Naive B cell (primary cell): ENCODE data around the gene CABYR. TPM values are rescaled to one million over a fixed set of nuclear protein-coding genes. Genes with fewer than 3 reads are reported as not detected.

Source experiments
- ATAC-seq, 2 donors: fragments of 150-1000 bp; cut with Tn5 transposase; 2 replicates each; pipeline ENCODE4 v1.10.0; 2021; ENCODE audit warnings: low read depth in 2 of 2, mild to moderate bottlenecking in 2 of 2, moderate library complexity in 2 of 2
- DNase-seq: peaks from one replicate; pipeline ENCODE4 v3.0.0; 2022
- H3K27ac Mint-ChIP-seq, 6 donors: one replicate each; pipeline ENCODE4 v1.8.0; 2020 to 2022; ENCODE audit warnings: mild to moderate bottlenecking in 6 of 6, mixed read lengths in 6 of 6, moderate library complexity in 5 of 6, inconsistent platforms in 2 of 6
- H3K27me3 Mint-ChIP-seq, 3 donors: one replicate each; pipeline ENCODE4 v1.8.0; 2021 to 2022; ENCODE audit warnings: mixed read lengths in 3 of 3, mild to moderate bottlenecking in 1 of 3
- H3K36me3 Mint-ChIP-seq, 2 donors: one replicate each; pipeline ENCODE4 v1.8.0; 2020 to 2022; ENCODE audit warnings: mixed read lengths in 2 of 2, inconsistent platforms in 1 of 2, mild to moderate bottlenecking in 1 of 2
- H3K4me1 Mint-ChIP-seq, 3 donors: one replicate each; pipeline ENCODE4 v1.8.0; 2020 to 2022; ENCODE audit warnings: mixed read lengths in 3 of 3, inconsistent platforms in 1 of 3, mild to moderate bottlenecking in 1 of 3, moderate library complexity in 1 of 3
- H3K4me3 Mint-ChIP-seq, 8 donors: one replicate each; pipeline ENCODE4 v1.8.0; 2020 to 2022; ENCODE audit warnings: mild to moderate bottlenecking in 8 of 8, mixed read lengths in 8 of 8, moderate library complexity in 8 of 8, inconsistent platforms in 2 of 8
- H3K9me3 Mint-ChIP-seq, 7 donors: one replicate each; pipeline ENCODE4 v1.8.0; 2020 to 2022; ENCODE audit warnings: mixed read lengths in 7 of 7, mild to moderate bottlenecking in 5 of 7, inconsistent platforms in 2 of 7, moderate library complexity in 1 of 7
- polyA plus RNA-seq, 6 donors: library from polyadenylated mRNA; unstranded; fragments of 300-500 nt; fragmentation: Illumina TruSeq; gene quantifications; one replicate each; pipeline ENCODE4 v1.2.3, GENCODE V29; 2021; ENCODE audit warnings: low read depth in 6 of 6

The CABYR gene
- polyA plus RNA-seq, 6 donors from 2014 or later: 5.4 to 18.1 (median 7.8) TPM

DNA sequence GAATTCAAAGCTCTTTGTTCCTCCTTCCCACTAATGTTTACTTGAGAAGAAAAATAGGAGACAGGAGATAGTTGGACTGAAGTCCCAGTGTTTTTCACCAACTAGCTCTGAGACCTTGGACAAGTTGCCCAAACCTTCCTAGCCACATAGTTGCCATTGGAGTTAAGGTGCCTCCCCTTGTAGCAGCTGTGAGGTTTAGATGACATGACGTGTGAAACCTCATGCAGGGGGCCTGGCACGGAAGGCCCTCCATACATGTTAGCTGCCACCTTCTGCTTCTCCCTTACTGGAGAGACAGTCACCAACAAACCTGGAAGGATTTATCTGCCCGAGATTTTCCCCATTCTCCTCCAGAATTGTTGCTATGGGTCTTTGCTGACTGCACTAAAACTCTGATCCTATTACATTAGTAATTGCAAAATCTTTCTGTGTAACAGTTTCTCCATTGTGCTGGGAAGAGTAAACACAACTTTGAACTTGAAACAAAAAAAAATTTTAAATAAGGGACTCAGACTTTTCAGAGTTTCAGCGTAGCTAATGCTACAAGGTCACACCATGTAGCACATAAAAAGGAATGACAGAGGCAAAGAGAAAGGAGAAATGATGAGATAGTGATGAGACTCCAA is 23.8 kb upstream of the CABYR start:
- Mint-ChIP-seq H3K27ac (peak overlapping the region in 3 of 6 donors; percentile 4 to 44 (median 16)), H3K4me3 (no peak overlapping the region), H3K36me3 (peaks cover 0 to 11% of the 10 kb centered on the region in 2 donors), H3K27me3 (no peaks in the 10 kb centered on the region), H3K9me3 (no peaks in the 10 kb centered on the region), H3K4me1 (peaks cover 8 to 17% (median 14%) of the 10 kb centered on the region in 3 donors)
- DNase-seq: no peak
- ATAC-seq: no peak

DNA sequence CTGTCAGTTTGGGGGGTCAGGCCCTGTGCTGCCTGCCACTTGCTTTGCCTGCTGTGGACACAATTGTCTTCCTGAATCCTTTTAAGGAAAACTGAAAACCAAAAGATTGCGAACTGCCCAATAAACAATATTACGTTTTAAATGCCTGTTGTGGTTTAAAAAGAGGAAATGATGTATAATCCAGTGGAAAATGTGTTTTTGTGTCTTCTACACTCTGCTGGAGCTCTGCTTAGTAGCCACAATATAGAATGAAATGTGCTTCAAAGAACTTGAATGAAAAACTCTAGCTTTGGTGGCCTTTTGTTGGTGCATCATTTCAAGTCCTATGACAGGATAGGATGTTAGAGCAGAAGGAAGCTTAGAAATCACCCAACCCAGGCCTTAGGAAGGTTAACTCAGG is 23.2 kb upstream of the CABYR start:
- ATAC-seq: no peak
- H3K4me1 Mint-ChIP-seq: peaks cover 8 to 17% (median 14%) of the 10 kb centered on the region in 3 donors
- H3K27me3 Mint-ChIP-seq: no peaks in the 10 kb centered on the region

DNA sequence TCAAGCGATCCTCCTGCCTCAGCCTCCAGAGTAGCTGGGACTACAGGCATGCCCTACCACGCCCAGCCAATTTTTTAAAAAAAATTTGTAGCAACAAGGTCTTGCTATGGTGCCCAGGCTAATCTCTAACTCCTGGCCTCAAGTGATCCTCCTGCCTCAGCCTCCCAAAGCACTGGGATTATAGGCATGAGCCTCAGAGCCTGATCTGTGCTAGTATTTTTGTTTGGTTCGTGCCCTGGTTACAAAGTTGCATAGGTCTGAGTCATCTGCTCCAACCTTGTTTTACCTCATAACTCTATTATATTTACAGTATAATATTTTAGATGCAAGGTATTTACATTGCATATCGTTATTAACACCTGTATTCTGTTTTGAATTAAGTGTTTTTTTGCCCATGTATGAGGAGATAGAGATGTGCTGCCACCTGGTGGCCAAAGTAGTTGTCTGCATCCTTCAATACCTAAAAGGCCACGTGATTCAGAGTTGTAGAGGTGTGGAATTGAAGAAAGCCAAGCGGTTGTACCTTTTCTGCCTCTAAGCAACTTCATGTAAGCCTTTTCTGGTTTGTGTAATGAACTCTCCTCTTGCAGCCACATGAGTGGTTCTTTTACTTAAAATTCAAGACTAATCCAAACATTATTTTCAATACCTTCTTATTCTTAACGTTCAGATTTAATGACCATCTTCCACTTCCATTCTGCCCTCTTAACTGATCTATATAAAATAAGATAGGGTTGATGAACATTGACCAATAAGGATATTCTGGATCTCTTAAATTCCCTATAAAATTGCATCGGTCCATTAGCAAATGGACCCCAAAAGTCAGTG is 19.9 kb upstream of the CABYR start:
- Mint-ChIP-seq H3K9me3 (no peaks in the 10 kb centered on the region), H3K27ac (peak overlapping the region in 1 of 6 donors; percentile 34), H3K4me3 (no peak overlapping the region), H3K27me3 (no peaks in the 10 kb centered on the region), H3K4me1 (peaks cover 8 to 17% (median 14%) of the 10 kb centered on the region in 3 donors), H3K36me3 (peaks cover 6 to 7% of the 10 kb centered on the region in 2 donors)
- DNase-seq (peak; percentile 63), ATAC-seq (peak; percentile 66 to 77)

More for the DNA sequence above, 23.2 kb upstream of the CABYR start:
- no peak for DNase-seq
- Mint-ChIP-seq H3K4me3 (no peak overlapping the region), H3K36me3 (peaks cover 3 to 14% of the 10 kb centered on the region in 2 donors), H3K27ac (peak overlapping the region in 2 of 6 donors; percentile 34 to 44), H3K9me3 (no peaks in the 10 kb centered on the region)

DNA sequence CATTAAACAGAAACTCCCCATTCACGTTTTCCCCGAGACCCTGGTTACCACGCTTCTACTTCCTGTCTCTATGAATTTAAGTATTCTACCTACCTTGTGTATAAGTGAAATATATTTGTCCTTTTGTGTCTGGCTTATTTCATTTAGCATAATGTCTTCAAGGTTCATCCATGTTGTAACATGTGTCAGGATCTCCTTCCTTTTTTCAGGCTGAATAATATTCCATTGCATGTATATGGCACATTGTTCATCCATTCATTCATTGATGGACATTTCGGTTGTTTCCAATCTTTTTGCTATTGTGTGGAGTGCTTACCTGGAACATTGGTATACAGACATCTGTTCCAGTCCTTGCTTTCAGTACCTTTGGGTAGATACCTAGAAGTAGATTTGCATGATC is 18.2 kb upstream of the CABYR start:
- Mint-ChIP-seq H3K4me1 (peaks cover 2 to 7% (median 4%) of the 10 kb centered on the region in 3 donors), H3K4me3 (no peak overlapping the region), H3K27ac (no peak overlapping the region), H3K27me3 (no peaks in the 10 kb centered on the region), H3K9me3 (no peaks in the 10 kb centered on the region), H3K36me3 (peaks cover 10 to 18% of the 10 kb centered on the region in 2 donors)
- ATAC-seq: no peak
- no peak for DNase-seq

DNA sequence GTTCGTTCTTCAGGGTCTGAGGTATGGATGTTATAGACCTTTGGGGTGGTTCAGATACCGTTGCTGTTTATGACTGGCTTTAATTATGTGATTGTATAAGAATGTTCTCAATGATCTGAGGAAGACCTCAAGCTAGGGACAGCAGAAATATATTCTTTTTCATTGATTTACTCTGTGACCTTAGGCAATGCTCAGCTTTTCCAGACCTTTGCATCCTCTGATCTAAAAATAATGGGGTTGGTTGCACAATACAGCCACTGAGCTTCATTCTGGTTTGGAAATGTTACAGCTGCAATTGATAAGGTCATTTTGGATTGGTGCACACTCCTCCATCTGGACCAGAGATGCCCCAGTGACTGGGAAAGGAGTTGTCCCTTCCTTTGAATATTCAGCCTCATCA is 17.2 kb upstream of the CABYR start:
- H3K9me3 Mint-ChIP-seq: no peaks in the 10 kb centered on the region
- no peaks in the 10 kb centered on the region for H3K27me3 Mint-ChIP-seq
- DNase-seq (no peak), ATAC-seq (no peak)
- H3K36me3 Mint-ChIP-seq: peaks cover 11 to 18% of the 10 kb centered on the region in 2 donors
- no peak overlapping the region for H3K27ac Mint-ChIP-seq
- peaks cover 0 to 2% (median 0%) of the 10 kb centered on the region in 3 donors for H3K4me1 Mint-ChIP-seq
- no peak overlapping the region for H3K4me3 Mint-ChIP-seq

DNA sequence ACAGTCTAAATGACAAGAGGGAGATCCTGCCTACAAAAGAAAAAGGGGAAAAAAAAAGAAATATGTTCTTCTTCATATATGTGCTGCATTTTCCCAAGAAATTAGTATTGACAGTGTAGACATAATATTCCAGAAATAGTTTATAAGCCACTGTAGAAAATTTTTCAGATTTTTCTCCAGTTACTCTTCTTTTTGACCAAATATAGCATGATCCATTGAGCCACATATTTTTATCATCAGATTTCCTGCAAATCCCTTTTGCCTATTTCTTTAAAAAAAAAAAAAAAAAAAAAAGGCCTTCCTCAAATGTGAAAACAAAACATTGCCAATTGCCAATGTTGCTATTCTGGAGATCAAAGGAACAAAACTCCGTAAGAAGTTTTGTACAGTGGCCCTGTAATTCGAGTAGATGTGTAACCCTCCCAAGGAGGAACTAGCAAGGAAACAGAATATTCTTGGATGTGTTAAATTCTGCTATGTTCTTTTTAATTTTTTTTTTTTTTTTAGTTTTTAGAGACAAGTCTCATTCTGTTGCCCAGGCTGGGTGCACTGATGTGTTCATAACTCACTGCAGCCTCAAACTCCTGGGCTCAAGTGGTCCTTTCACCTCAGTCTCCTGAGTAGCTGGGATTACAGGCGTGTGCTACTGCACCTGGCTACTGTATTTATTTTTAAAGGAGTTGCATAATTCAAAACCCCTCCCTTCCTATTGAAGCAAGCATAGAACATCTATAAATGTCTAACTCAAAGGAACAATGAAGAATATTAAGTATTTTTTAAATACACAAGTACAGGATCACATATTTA is 12.5 kb upstream of the CABYR start:
- DNase-seq: no peak
- Mint-ChIP-seq H3K4me3 (no peak overlapping the region), H3K9me3 (no peaks in the 10 kb centered on the region), H3K4me1 (no peaks in the 10 kb centered on the region), H3K27ac (no peak overlapping the region), H3K36me3 (peaks cover 20 to 28% of the 10 kb centered on the region in 2 donors), H3K27me3 (no peaks in the 10 kb centered on the region)
- ATAC-seq: no peak

DNA sequence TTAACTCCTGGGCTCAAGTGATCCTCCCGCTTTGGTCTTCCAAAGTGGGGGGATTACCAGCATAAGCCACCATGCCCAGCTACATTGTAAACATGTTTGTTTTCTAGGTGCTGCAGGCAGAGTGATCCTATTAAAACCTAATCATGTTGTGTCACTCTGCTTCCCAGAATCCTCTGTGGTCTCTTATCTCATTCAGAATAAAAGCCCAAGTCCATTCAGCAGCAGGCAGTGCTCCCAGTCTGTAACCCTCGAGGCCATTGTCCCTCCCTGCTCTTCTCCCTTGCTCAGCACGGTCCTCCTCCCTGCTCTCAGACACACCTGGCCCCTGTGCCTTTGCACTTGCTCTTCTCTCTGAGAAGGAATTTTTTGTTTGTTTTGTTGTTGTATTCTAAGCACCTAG is 11.1 kb upstream of the CABYR start:
- peak overlapping the region in 3 of 6 donors; percentile 16 to 93 (median 46) for H3K27ac Mint-ChIP-seq
- H3K4me3 Mint-ChIP-seq: no peak overlapping the region
- H3K4me1 Mint-ChIP-seq: no peaks in the 10 kb centered on the region
- DNase-seq (no peak), ATAC-seq (no peak)
- H3K9me3 Mint-ChIP-seq: no peaks in the 10 kb centered on the region
- peaks cover 20 to 28% of the 10 kb centered on the region in 2 donors for H3K36me3 Mint-ChIP-seq
- H3K27me3 Mint-ChIP-seq: no peaks in the 10 kb centered on the region

DNA sequence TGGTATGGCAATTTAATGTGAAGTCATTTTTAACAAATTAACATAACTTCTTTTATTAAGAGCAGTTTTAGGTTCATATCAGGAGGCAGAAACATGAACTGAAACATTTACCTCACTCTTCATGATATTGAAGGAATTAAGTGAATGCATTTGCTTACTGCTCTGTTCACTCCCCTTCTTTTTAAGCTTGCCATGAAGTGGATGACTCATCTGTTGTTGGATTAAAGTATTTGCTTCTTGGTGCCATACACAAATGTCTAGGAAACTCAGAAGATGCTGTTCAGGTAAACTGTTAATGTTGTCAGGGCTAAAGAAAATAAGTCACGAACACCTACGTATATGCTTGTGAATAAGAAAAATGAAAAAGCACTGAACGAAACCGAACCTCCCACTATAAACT is 10.2 kb upstream of the CABYR start:
- Mint-ChIP-seq H3K36me3 (peaks cover 20 to 28% of the 10 kb centered on the region in 2 donors), H3K27ac (no peak overlapping the region), H3K4me1 (no peaks in the 10 kb centered on the region), H3K27me3 (no peaks in the 10 kb centered on the region), H3K9me3 (no peaks in the 10 kb centered on the region), H3K4me3 (no peak overlapping the region)
- ATAC-seq (no peak), DNase-seq (no peak)

DNA sequence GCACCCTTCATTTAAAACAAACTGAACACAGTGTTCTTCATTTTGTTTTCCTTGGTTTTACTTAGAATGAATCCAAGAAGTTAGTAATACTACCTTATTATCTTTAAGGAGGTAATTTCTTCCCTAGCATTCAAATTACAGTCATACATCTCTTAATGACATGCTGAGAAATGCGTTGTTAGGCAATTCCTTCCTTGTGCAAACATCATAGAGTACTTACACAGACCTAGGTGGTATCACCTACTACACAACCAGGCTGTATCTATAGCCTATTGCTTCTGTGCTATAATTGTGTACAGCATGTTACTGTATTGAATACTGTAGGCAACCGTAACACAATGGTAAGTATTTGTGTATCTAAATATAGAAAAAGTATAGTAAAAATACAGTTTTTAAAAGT is 8.4 kb upstream of the CABYR start:
- Mint-ChIP-seq H3K36me3 (peaks cover 9 to 25% of the 10 kb centered on the region in 2 donors), H3K9me3 (no peaks in the 10 kb centered on the region)

DNA sequence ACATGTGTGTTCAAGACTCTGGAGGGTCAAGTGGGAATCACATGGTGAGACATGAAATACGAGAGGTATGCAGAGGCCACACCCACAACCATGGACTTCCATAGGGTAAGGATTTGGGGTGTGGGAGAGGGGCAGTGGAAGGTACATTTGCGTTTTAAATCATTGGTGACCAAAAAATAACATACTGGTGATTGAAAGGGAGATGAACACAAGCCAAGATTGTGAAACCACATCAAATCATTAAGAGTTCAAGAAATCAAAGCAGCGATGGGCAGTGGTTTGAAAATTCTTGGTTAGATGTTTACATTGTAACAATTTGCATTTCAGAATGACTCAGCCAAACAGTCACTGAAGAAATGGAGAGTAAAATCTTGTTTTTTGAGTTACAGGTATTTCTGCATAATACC is 1.9 kb upstream of the CABYR start:
- ATAC-seq (no peak), DNase-seq (no peak)

More for the DNA sequence above, 8.4 kb upstream of the CABYR start:
- no peaks in the 10 kb centered on the region for H3K4me1 Mint-ChIP-seq
- H3K27me3 Mint-ChIP-seq: no peaks in the 10 kb centered on the region
- no peak overlapping the region for H3K27ac Mint-ChIP-seq
- no peak for DNase-seq
- ATAC-seq: no peak
- H3K4me3 Mint-ChIP-seq: no peak overlapping the region

DNA sequence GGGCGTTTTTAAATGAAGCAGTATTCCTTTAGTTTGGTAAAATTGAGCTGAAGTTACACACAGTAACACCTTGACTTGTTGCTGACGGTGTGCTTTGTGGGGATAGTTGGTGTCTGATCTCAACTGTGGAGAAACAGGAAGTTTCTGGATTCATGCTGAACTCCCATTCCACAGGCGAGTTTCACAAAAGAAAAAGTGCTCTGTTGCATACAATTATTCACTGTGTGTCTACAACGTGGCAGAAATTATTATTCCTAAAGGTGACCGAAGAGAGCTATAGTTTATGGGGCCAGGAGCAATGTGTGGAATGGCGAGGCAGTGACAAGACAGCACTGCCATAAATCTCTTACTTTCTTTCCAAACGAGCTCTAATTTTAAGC is 463 bp upstream of the CABYR start:
- H3K9me3 Mint-ChIP-seq: peaks cover 0 to 3% (median 0%) of the 10 kb centered on the region in 7 donors
- H3K36me3 Mint-ChIP-seq: no peaks in the 10 kb centered on the region
- H3K4me1 Mint-ChIP-seq: peaks cover 8 to 23% (median 21%) of the 10 kb centered on the region in 3 donors
- no peak for ATAC-seq
- H3K27me3 Mint-ChIP-seq: no peaks in the 10 kb centered on the region
- peak overlapping the region; percentile 80 to 97 (median 94) for H3K27ac Mint-ChIP-seq
- peak overlapping the region; percentile 92 to 97 (median 94) for H3K4me3 Mint-ChIP-seq
- DNase-seq: no peak

More for the DNA sequence above, 1.9 kb upstream of the CABYR start:
- Mint-ChIP-seq H3K36me3 (no peaks in the 10 kb centered on the region), H3K9me3 (peaks cover 0 to 3% (median 0%) of the 10 kb centered on the region in 7 donors), H3K27ac (peak overlapping the region in 2 of 6 donors; percentile 16 to 81), H3K27me3 (no peaks in the 10 kb centered on the region), H3K4me3 (peak overlapping the region in 6 of 8 donors; percentile 9 to 96 (median 44)), H3K4me1 (peaks cover 8 to 23% (median 21%) of the 10 kb centered on the region in 3 donors)

DNA sequence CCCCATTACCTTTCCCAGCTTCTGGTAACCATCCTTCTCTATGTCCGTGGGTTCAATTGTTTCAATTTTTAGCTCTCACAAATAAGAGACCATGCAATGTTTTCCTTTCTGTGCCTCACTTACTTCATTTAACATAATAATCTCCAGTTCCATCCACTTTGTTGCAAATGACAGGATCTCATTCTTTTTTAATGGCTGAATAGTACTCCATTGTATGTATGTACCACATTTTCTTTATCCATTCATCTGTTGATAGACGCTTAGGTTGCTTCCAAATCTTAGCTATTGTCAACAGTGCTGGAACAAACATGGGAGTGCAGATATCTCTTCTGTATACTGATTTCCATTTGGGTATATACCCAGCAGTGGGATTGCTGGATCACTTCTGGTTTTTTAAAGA is 1.8 kb downstream of the CABYR start:
- H3K9me3 Mint-ChIP-seq: peaks cover 0 to 3% (median 0%) of the 10 kb centered on the region in 7 donors
- H3K27me3 Mint-ChIP-seq: no peaks in the 10 kb centered on the region
- H3K27ac Mint-ChIP-seq: peak overlapping the region in 1 of 6 donors; percentile 5
- DNase-seq (no peak), ATAC-seq (no peak)
- H3K4me3 Mint-ChIP-seq: peak overlapping the region in 4 of 8 donors; percentile 14 to 47 (median 24)
- H3K36me3 Mint-ChIP-seq: peaks cover 0 to 4% of the 10 kb centered on the region in 2 donors
- H3K4me1 Mint-ChIP-seq: peaks cover 8 to 23% (median 21%) of the 10 kb centered on the region in 3 donors

DNA sequence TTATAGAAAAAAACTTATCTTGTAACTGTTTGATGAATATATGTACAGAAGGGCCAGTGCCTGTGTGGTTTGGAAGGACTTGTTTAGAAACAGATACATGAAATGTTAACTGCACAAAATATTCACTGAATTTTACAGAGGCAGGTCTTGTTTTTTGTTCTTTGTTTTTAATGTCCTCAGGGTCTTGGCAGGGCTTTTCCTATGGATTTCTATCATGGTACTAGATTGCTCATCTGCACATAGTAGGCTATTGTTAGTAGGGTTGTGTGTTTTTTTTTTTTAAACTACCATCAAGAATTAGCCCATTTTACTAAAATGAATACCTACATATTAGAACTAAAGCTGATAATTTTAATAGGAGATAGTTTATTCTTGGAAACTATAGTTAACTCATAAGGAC is 3.5 kb downstream of the CABYR start:
- Mint-ChIP-seq H3K4me3 (peak overlapping the region in 1 of 8 donors; percentile 19), H3K27me3 (no peaks in the 10 kb centered on the region)

More for the DNA sequence above, 3.5 kb downstream of the CABYR start:
- H3K36me3 Mint-ChIP-seq: peaks cover 0 to 13% of the 10 kb centered on the region in 2 donors
- peaks cover 8 to 20% (median 18%) of the 10 kb centered on the region in 3 donors for H3K4me1 Mint-ChIP-seq
- H3K9me3 Mint-ChIP-seq: peaks cover 0 to 3% (median 0%) of the 10 kb centered on the region in 7 donors
- no peak overlapping the region for H3K27ac Mint-ChIP-seq
- no peak for DNase-seq
- no peak for ATAC-seq
